Rectal smooth muscle tissue (tissue), 1 donor: Measurements from ENCODE around the gene TENM4.

Source experiments
- H3K27ac ChIP-seq: one replicate; pipeline ENCODE4 v1.7.0; 2013; ENCODE audit warnings: low read depth, low read length, inconsistent platforms
- H3K27me3 ChIP-seq: one replicate; pipeline ENCODE4 v1.7.0; 2013; ENCODE audit warnings: low read length; ENCODE audit not compliant: control insufficient read depth, insufficient read depth
- H3K36me3 ChIP-seq: one replicate; pipeline ENCODE4 v1.7.0; 2013; ENCODE audit warnings: low read length; ENCODE audit not compliant: control insufficient read depth, insufficient read depth
- H3K4me1 ChIP-seq: one replicate; pipeline ENCODE4 v1.7.0; 2013; ENCODE audit warnings: low read length; ENCODE audit not compliant: control insufficient read depth, insufficient read depth
- H3K4me3 ChIP-seq: one replicate; pipeline ENCODE4 v1.7.0; 2013; ENCODE audit warnings: low read length
- H3K9ac ChIP-seq: one replicate; pipeline ENCODE4 v1.7.0; 2013; ENCODE audit warnings: low read length

TENM4 gene

DNA sequence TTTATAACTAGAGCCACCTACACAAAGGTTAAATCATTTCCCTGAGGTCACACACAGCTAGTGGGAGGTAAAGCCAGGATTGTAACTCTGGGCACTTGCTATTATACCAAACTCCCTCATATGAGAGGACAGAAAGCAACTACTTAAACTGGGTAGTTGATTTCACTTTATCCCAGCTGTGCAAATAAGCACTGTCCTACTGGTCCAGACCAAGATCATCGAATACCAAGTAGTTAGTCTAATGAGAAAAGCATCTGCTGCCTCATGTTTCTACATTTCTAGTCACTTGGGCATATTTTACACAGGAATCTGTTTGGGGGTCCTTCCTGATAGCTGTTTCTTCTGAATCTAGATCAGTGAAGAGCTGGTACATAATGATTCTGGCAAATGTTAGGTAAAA, 687.5 kb downstream of the TENM4 start:
- Histone ChIP-seq H3K27ac (no peak overlapping the region), H3K4me3 (no peak overlapping the region), H3K27me3 (no peaks in the 10 kb centered on the region), H3K4me1 (no peaks in the 10 kb centered on the region), H3K9ac (no peak overlapping the region), H3K36me3 (no peaks in the 10 kb centered on the region)

DNA sequence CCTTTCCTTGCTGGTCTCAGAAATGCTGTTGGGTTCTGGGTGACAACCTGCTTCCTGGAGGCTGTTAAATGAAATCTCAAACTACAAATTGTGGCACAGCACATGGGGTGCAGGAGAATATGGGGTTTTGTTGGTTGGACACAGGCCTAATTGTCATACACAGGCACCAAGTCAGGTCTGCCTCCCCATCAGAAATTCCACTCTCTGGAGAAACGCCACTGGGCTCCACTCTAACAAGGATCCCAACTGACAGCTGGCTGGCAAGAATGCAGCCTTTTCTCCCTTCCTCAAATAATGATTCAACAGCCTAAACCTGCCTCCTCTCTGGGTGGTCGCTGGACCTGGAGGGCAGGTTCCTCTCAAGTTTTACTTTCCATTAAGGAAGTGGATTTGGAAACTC, 688.3 kb downstream of the TENM4 start:
- H3K9ac ChIP-seq, result no peak overlapping the region
- H3K36me3 ChIP-seq, result no peaks in the 10 kb centered on the region
- no peaks in the 10 kb centered on the region for H3K4me1 ChIP-seq
- no peak overlapping the region for H3K27ac ChIP-seq
- no peaks in the 10 kb centered on the region for H3K27me3 ChIP-seq
- no peak overlapping the region for H3K4me3 ChIP-seq

- Histone ChIP-seq H3K36me3 (no peaks in the 10 kb centered on the region), H3K4me3 (no peak overlapping the region), H3K27me3 (no peaks in the 10 kb centered on the region), H3K9ac (no peak overlapping the region), H3K27ac (no peak overlapping the region), H3K4me1 (no peaks in the 10 kb centered on the region)
These were observed 691.7 kb downstream of the TENM4 start for GRCh38 chr11:78748918-78749690.

DNA sequence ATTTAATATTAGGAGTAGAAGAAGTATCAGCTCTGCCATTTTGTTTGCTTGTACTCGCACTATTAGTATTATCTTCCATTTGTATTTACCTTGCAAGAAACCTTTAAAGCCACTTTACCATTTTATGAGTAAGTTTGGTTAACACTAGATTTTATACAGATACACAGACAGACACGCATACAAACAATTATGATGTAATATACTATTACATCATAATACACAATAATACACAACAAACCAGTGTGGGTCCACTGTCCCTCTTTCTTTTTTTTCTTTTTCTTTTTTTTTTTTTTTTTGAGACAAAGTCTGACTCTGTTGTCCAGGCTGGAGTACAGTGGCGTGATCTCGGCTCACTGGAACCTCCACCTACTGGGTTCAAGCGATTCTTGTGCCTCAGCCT, 695.9 kb downstream of the TENM4 start:
- Histone ChIP-seq H3K36me3 (no peaks in the 10 kb centered on the region), H3K9ac (no peak overlapping the region), H3K27me3 (no peaks in the 10 kb centered on the region), H3K27ac (no peak overlapping the region), H3K4me3 (no peak overlapping the region), H3K4me1 (no peaks in the 10 kb centered on the region)

- no peak overlapping the region for H3K27ac ChIP-seq
- H3K4me3 ChIP-seq, result no peak overlapping the region
- H3K27me3 ChIP-seq, result no peaks in the 10 kb centered on the region
- H3K9ac ChIP-seq, result no peak overlapping the region
- H3K36me3 ChIP-seq, result no peaks in the 10 kb centered on the region
- H3K4me1 ChIP-seq, result no peaks in the 10 kb centered on the region
These were observed 696.6 kb downstream of the TENM4 start for GRCh38 chr11:78744202-78744601.

DNA sequence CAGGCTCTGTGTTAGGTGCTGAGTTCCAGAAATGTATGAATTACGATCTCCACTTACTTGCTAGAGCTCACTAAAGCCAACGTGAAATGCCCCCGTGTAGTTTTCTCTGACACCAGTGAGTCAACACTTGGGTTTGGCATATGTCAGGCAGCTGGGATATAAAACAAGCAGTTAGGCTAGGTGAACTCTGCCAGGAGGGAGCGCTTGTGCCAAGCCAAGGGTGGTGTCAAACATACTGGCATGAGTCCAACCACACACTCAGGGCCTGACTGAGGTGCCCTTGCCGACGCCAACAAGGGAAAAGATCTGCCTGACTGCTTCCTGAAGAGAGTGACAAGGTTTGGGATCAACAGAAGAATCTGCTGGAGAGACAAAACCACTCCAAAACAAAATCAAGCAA, 698.4 kb downstream of the TENM4 start:
- no peaks in the 10 kb centered on the region for H3K27me3 ChIP-seq
- H3K9ac ChIP-seq, result no peak overlapping the region
- no peaks in the 10 kb centered on the region for H3K36me3 ChIP-seq
- no peak overlapping the region for H3K27ac ChIP-seq
- no peaks in the 10 kb centered on the region for H3K4me1 ChIP-seq
- H3K4me3 ChIP-seq, result no peak overlapping the region

DNA sequence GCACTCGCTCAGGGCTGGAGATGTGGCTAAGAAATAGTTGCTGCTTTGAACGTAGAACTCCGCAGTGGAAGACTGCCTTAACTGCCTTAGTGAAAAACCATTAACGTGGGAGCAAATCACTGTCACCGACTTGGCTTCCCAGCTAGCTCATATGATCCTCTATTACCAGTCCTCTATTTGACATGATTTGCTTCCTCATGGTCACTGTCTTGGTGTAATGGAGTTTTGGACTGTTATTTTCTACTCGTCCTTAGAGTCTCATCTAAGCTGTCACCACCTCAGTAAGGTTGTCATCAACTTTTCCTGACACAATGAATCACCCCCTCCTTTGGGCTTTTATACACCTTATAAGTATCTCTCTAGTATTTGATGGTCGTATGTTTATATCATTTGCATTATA, 699.1 kb downstream of the TENM4 start:
- Histone ChIP-seq H3K27me3 (no peaks in the 10 kb centered on the region), H3K27ac (no peak overlapping the region), H3K36me3 (no peaks in the 10 kb centered on the region), H3K4me1 (no peaks in the 10 kb centered on the region), H3K9ac (no peak overlapping the region), H3K4me3 (no peak overlapping the region)

GRCh38 chr11:78740199-78741071, 700.4 kb downstream of the TENM4 start:
- Histone ChIP-seq H3K27me3 (no peaks in the 10 kb centered on the region), H3K27ac (no peak overlapping the region), H3K36me3 (no peaks in the 10 kb centered on the region), H3K4me3 (no peak overlapping the region), H3K4me1 (no peaks in the 10 kb centered on the region), H3K9ac (no peak overlapping the region)

DNA sequence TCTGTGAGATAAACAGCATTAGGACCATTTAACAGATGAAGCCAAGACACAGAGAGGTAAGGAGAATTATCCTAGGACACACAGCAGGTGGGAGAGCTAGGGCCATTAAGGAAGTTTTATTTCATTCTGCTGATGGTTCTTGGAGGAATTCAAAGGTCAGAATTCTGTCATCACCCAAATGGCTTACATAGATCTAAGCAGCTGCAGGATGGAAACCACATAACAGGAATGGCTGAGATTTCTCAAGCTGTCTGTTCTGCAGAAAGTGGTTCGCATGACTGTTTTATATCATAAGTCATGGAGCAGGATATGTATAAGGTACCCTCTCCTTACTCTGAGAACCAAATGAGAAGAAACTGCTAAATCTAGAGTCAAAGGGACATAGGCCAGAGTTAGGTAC, 702.9 kb downstream of the TENM4 start:
- no peak overlapping the region for H3K4me3 ChIP-seq
- H3K4me1 ChIP-seq, result no peaks in the 10 kb centered on the region
- H3K27me3 ChIP-seq, result no peaks in the 10 kb centered on the region
- H3K27ac ChIP-seq, result no peak overlapping the region
- H3K36me3 ChIP-seq, result no peaks in the 10 kb centered on the region
- H3K9ac ChIP-seq, result no peak overlapping the region

DNA sequence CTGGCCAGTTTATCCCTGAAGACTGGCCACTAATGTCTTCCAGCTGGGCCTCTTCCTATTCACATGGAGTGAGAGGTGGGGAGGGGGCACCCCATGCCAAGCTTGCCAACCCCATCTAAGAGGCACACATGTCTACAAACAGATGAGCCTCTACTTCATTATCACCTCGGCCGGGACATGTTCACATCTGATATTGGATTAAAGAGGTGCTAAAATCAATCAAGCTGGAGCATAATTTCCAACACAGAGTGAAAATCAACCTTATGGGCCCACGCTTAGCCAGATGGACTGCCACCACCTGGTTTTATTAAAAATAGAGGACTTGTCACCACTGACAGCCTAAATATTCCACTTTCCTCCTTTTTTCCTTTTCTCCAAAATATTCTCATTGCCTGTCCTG, 703.5 kb downstream of the TENM4 start:
- H3K4me1 ChIP-seq, result no peaks in the 10 kb centered on the region
- no peak overlapping the region for H3K9ac ChIP-seq
- H3K27me3 ChIP-seq, result no peaks in the 10 kb centered on the region
- no peak overlapping the region for H3K4me3 ChIP-seq
- H3K36me3 ChIP-seq, result no peaks in the 10 kb centered on the region
- H3K27ac ChIP-seq, result no peak overlapping the region

DNA sequence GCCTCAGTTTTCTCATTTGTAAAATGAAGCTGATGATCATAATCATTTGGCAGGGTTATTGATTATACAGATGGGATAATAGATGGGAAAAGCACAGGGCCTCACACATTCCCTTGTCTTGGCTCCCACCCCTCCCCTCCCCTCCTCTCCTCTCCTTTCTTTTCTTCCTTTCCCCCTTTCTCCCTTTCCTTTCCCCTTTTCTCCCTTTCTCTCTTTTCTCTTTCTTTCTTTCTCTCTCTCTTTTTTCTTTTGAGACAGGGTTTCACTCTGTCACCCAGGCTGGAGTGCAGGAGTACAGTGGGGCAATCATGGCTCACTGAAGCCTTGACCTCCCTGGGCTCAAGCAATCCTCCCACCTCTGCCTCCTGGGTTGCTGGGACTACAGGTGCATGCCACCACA, 705.1 kb downstream of the TENM4 start:
- no peaks in the 10 kb centered on the region for H3K4me1 ChIP-seq
- H3K27me3 ChIP-seq, result no peaks in the 10 kb centered on the region
- H3K4me3 ChIP-seq, result no peak overlapping the region
- no peaks in the 10 kb centered on the region for H3K36me3 ChIP-seq
- no peak overlapping the region for H3K27ac ChIP-seq
- H3K9ac ChIP-seq, result no peak overlapping the region

DNA sequence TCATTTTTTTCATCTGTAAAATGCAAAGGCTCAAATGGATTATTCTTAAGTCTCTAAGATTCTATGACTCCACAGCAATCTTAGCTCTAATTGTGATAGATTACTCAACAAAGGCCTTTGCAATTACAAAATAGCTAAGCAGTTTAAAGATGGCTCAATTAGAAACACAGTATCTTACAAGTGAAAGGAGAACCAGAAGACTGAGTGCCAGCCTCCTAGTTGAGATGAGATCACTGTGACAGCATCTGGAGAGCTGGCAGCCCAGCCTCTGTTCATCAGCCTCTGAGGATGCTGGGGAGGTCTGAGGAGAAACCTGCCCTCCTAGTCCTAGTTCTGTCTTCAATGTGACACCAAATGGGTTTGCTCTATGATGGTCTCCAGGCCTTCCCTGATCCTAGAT, 707.8 kb downstream of the TENM4 start:
- Histone ChIP-seq H3K36me3 (no peaks in the 10 kb centered on the region), H3K9ac (no peak overlapping the region), H3K4me1 (no peaks in the 10 kb centered on the region), H3K4me3 (no peak overlapping the region), H3K27ac (no peak overlapping the region), H3K27me3 (no peaks in the 10 kb centered on the region)

DNA sequence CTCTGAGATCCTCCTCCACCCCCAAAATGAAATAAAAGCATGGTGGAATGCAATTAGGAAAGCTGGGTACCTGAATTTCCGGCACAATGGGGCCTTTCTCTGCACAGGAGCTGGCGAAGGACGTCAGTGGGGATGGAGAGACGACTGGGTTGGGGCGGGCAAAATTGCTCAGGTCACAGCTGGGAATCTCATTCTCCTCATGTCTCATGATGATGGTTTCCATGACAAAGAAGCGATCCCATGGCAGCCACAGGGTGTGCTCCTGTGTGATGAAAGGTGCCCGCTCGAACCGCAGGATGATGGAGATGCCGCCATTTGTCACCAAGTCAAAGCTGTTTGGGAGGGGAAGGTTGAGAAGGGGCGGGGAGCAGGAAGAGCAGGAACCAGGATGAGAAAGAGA, 708.6 kb downstream of the TENM4 start:
- Histone ChIP-seq H3K27me3 (no peaks in the 10 kb centered on the region), H3K4me3 (no peak overlapping the region), H3K36me3 (no peaks in the 10 kb centered on the region), H3K4me1 (no peaks in the 10 kb centered on the region), H3K9ac (no peak overlapping the region), H3K27ac (no peak overlapping the region)
